HL-60 (cell line): ENCODE results near the gene AS3MT.

Experiments
- DNase-seq, 2 experiments: peaks; one replicate each; pipeline ENCODE4 v3.0.0-alpha.2; 2010 to 2020; ENCODE audit warnings: low read depth in 1 of 2, low spot score in 1 of 2
- H3K27ac ChIP-seq: fragments of 250-450 bp; sonication (Bioruptor Pico); replicated peaks from 2 replicates; pipeline ENCODE4 v1.5.1; 2020; ENCODE audit warnings: mild to moderate bottlenecking, moderate library complexity
- H3K27me3 ChIP-seq: fragments of 250-450 bp; sonication (Bioruptor Pico); 2 replicates; pipeline ENCODE4 v1.5.1; 2021; ENCODE audit warnings: mild to moderate bottlenecking, moderate library complexity; ENCODE audit not compliant: insufficient read depth, poor library complexity, severe bottlenecking
- H3K4me3 ChIP-seq: replicated peaks from 2 replicates; pipeline ENCODE4 v1.5.1; 2011; ENCODE audit warnings: mild to moderate bottlenecking, control low read depth, low read length; ENCODE audit not compliant: insufficient read depth
- GABPA ChIP-seq: IDR thresholded peaks from 2 replicates; pipeline ENCODE4 v1.6.1; 2012; ENCODE audit warnings: low read depth
- POLR2AphosphoS5 ChIP-seq: IDR thresholded peaks from 2 replicates; pipeline ENCODE4 v1.6.1; 2012; ENCODE audit warnings: low read depth
- SPI1 ChIP-seq: IDR thresholded peaks from 2 replicates; pipeline ENCODE4 v1.6.1; 2012; ENCODE audit warnings: low read depth, mild to moderate bottlenecking, borderline replicate concordance
- TF ChIP-seq, protein P1 (sequence below): IDR thresholded peaks from 2 replicates; pipeline ENCODE4 v1.6.1; 2012; ENCODE audit warnings: low read depth; ENCODE audit not compliant: insufficient replicate concordance
- TF ChIP-seq, protein P2 (sequence below): IDR thresholded peaks from one replicate; pipeline ENCODE4 v1.5.1; 2011; ENCODE audit warnings: low read length, control low read depth, inconsistent platforms; ENCODE audit not compliant: insufficient read depth

AS3MT gene

DNA sequence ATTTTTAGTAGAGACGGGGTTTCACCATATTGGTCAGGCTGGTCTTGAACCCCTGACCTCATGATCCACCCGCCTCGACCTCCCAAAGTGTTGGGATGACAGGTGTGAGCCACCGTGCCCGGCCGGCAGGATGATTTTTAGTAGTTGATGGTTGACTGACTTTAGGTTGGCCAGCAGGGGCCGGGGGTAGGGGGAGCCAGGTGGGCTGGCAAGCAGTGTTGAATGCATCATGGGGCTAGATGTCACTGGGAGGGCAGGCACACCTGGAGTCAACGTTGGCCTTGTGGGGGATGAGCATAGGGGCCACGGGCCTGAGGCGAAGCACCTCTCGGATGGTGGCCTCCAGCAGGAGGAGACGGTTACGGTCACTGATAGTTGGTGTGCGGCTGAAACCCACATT lies 37.0 kb upstream of the AS3MT start:
- Histone ChIP-seq H3K27ac (no peak overlapping the region), H3K4me3 (no peak overlapping the region), H3K27me3 (no peaks in the 10 kb centered on the region)
- no peak for DNase-seq
- TF ChIP-seq GABPA (no peak), SPI1 (no peak)
- TF ChIP-seq, protein P1, sequence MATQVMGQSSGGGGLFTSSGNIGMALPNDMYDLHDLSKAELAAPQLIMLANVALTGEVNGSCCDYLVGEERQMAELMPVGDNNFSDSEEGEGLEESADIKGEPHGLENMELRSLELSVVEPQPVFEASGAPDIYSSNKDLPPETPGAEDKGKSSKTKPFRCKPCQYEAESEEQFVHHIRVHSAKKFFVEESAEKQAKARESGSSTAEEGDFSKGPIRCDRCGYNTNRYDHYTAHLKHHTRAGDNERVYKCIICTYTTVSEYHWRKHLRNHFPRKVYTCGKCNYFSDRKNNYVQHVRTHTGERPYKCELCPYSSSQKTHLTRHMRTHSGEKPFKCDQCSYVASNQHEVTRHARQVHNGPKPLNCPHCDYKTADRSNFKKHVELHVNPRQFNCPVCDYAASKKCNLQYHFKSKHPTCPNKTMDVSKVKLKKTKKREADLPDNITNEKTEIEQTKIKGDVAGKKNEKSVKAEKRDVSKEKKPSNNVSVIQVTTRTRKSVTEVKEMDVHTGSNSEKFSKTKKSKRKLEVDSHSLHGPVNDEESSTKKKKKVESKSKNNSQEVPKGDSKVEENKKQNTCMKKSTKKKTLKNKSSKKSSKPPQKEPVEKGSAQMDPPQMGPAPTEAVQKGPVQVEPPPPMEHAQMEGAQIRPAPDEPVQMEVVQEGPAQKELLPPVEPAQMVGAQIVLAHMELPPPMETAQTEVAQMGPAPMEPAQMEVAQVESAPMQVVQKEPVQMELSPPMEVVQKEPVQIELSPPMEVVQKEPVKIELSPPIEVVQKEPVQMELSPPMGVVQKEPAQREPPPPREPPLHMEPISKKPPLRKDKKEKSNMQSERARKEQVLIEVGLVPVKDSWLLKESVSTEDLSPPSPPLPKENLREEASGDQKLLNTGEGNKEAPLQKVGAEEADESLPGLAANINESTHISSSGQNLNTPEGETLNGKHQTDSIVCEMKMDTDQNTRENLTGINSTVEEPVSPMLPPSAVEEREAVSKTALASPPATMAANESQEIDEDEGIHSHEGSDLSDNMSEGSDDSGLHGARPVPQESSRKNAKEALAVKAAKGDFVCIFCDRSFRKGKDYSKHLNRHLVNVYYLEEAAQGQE = no peak
- TF ChIP-seq, protein P2, sequence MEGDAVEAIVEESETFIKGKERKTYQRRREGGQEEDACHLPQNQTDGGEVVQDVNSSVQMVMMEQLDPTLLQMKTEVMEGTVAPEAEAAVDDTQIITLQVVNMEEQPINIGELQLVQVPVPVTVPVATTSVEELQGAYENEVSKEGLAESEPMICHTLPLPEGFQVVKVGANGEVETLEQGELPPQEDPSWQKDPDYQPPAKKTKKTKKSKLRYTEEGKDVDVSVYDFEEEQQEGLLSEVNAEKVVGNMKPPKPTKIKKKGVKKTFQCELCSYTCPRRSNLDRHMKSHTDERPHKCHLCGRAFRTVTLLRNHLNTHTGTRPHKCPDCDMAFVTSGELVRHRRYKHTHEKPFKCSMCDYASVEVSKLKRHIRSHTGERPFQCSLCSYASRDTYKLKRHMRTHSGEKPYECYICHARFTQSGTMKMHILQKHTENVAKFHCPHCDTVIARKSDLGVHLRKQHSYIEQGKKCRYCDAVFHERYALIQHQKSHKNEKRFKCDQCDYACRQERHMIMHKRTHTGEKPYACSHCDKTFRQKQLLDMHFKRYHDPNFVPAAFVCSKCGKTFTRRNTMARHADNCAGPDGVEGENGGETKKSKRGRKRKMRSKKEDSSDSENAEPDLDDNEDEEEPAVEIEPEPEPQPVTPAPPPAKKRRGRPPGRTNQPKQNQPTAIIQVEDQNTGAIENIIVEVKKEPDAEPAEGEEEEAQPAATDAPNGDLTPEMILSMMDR = no peak

DNA sequence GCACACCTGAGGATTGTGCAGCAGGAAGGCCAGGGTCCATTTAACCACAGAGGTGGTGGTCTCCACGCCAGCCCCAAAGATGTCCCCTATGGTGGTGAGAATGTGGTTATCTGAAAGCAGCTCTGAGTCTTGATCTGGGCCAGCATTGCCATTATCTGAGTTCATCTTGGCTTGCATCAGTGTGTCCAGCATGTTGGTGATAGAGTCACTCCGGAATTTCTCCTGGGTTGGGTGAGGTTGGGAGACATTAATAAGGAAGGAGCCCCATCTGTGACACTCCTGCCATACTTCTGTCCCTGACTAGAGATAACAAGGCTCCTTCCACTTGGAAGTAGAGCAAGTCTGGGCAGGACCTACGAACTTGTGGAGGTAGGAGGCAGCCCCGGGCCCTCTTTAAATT lies 36.3 kb upstream of the AS3MT start:
- DNase-seq = no peak
- no peak overlapping the region for H3K27ac ChIP-seq
- TF ChIP-seq POLR2AphosphoS5 (no peak), SPI1 (no peak), GABPA (no peak)
- TF ChIP-seq, protein P2 = no peak
- TF ChIP-seq, protein P1 = no peak
- no peaks in the 10 kb centered on the region for H3K27me3 ChIP-seq
- H3K4me3 ChIP-seq = no peak overlapping the region

DNA sequence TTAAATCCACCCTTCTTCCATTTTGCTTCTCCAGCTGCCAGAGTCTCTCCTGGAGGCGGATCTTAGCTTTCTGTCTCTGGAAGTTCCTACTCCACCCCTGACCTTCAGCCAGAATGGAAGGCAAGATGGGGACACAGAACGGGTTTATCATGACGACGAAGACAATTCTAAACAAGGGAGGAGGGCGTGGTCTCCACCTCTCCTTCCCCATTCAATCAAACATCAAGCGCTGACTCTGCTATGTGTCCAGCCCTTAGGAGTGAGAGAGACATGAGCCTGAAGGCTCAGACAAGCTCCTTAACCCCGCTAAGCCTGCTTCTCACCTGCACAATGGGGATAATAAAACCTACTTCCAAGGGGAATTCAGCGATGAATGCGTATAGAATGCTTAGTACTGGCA lies 35.1 kb upstream of the AS3MT start:
- TF ChIP-seq SPI1 = no peak
- TF ChIP-seq, protein P1 = no peak
- TF ChIP-seq, protein P2 = no peak
- no peaks in the 10 kb centered on the region for H3K27me3 ChIP-seq
- no peak overlapping the region for H3K4me3 ChIP-seq
- DNase-seq = no peak
- H3K27ac ChIP-seq = no peak overlapping the region
